Putamen (tissue), 1 donor: ENCODE results near the gene KCNQ1OT1.

Experiments used
- DNase-seq: peaks from one replicate; pipeline ENCODE4 v3.0.0-alpha.2; 2016; ENCODE audit warnings: low spot score

Gene KCNQ1OT1

GRCh38 chr11:2687223-2687530 is 12.6 kb downstream of the KCNQ1OT1 start:
- DNase-seq: no peak

- no peak for DNase-seq
These were observed 13.2 kb downstream of the KCNQ1OT1 start for GRCh38 chr11:2686360-2687222.

GRCh38 chr11:2685566-2686359 is 14.0 kb downstream of the KCNQ1OT1 start:
- no peak for DNase-seq

- no peak for DNase-seq
These were observed 14.7 kb downstream of the KCNQ1OT1 start for GRCh38 chr11:2685051-2685450.

DNA sequence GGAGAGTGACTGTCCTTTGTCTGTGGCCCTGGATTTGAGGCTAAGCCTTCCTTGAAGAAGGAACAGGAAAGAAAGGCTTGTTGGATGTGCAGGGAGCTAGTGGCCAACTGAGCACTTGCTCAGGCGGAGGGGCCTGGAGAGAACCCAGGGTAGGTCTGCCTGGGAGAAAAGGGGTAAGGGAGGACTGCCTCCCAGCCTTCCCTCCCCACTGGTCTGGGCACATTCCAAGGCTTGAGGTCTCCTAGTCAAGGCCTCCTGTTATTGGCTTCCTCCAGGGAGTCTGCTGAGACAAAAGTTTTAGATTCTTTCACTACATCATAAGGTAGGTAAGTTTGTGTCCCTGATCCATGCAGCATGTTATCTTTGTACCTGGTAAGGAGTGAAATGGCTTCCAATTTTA is 15.2 kb downstream of the KCNQ1OT1 start:
- DNase-seq: no peak

- DNase-seq: no peak
These were observed 16.0 kb downstream of the KCNQ1OT1 start for GRCh38 chr11:2683806-2684205.

DNA sequence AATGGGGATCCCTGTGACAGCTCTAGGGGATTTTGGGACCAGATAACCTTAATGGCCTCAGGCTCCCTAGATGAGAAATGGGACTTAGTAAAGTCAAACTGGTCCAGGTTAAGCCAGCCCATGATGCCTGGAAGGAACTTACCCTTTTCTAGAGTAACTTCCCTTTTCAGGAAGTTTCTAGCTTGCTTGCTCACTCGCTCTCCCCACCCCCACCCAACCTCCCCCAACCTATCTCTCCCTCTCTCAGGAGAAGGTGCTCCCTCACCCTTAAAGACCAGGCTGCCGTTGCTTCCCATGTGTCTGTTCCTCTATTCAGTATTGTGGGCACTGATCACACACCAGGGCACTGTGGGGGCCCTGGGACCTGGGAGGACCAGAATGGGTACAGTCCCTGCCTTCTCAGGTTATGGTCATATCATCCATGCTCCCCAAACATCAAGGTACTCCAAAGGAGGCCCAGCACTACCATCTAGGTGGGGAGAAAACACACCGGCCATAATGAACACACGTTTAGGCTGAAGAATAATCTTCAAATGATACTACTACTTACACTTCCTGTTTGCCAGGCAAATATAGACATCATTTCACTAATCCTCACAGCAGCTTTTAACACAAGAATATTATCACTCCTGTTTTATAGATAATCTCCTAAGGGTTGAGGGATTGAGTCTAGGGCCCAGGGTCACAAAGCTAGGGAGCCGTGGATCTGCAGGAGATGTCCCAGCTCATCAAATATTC is 18.2 kb downstream of the KCNQ1OT1 start:
- DNase-seq: no peak

DNA sequence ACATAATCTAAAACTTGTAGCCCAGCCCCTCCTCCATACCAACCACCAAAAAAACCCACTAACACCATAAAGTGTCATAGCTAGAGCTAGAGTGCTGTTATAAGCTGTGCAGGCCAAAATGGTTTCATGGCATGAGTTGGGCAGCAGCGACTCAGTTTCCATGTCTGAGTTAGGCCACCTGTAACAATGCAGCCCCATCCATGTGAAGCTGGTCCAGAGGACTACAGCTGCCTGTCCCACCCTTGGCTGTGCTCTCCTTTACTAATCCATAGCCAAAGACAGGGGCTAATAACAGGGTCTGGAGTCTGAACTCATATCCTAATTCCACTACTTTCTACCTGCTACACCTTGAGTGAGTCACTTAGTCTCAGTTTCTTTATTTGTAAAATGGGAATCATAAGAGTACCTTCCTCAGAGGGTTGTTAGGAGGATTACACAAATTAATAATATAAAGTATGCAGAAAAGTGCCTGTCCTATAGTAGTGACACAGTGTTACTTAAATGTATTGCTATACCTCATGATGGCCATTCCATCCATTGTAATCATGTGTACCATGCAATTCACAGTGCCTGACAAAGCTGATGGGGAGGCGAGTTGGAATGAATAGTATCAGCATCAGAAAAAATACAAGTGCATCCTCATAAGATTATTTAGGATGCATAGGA is 20.6 kb downstream of the KCNQ1OT1 start:
- DNase-seq: no peak

DNA sequence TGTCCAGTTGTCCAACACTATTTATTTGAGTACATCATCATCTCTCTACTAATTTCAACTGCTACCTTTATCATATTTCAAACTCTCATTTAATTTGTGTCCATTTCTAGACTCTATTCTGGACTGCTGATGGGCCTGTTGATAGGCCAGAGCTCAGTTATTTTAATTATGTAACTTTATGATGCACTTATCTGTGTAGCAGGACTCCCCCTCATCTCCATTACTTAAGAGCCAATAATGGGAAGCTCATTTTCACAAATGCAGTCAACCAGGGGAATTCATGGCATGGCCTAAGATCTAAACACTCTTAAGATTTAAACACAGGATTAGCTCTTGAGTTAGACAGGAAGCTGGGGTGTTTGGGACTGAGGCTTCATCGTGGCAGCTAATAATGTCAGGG is 21.4 kb downstream of the KCNQ1OT1 start:
- no peak for DNase-seq

DNA sequence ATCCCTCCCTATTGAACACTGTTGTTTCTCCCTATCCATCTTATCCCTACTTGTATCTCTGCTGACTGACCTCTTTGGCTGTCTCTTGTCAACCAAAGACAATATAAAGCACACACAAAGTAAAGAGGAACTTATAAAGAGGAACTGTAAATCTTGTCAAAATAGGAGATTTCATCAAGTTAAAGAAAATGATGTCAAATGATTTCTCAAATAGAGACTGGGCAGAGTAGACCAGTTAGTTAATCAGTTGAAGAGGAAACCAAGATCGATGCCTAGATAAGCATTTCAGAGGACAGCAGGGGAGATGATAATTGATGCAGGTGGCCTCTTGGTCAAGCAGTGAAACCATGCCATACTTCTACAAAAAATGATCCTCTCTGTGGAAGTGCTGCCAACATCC is 22.7 kb downstream of the KCNQ1OT1 start:
- DNase-seq: no peak

DNA sequence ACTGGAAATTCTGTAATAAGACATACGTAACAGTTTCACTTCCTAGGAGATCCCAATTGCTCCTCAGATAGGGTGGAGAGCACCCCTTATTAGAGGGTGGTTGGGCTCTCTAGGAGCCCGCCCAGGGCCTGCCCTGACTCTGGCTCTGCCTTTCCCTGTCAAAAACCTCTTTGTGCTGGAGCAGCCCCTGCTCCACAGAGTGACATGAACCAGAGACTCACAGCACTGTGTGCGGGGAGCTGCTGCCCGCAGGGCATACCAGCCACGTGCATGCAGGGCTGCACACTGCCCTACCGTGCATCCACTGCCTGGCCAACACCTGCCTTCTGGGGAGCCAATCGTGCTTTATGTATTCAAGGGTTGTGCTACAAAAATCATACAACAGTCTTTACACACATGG is 24.3 kb downstream of the KCNQ1OT1 start:
- DNase-seq: no peak

DNA sequence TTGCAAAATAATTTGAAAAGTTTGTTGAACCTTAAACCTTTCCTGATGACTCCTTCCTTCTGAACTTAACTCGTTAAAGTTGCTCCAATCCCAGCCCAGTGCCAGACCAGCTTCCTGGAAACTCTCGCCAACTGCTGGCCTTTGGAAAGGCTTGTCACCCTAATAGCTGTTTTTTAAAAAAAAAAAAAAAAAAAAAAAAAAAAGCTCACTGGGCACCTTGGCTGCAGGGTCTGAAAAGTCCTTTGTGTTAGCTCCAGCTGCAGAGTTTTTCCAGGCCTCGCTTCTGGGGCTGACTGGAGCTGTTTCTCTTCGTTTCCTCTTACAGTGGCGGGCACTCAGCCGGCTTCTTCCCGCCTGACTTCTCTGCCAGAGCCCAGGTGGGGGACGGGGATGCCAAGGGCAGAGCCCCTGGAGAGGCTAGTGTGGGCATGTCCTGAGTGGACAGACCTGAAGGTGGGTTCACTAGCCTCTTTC is 25.1 kb downstream of the KCNQ1OT1 start:
- peak; percentile 30 for DNase-seq

DNA sequence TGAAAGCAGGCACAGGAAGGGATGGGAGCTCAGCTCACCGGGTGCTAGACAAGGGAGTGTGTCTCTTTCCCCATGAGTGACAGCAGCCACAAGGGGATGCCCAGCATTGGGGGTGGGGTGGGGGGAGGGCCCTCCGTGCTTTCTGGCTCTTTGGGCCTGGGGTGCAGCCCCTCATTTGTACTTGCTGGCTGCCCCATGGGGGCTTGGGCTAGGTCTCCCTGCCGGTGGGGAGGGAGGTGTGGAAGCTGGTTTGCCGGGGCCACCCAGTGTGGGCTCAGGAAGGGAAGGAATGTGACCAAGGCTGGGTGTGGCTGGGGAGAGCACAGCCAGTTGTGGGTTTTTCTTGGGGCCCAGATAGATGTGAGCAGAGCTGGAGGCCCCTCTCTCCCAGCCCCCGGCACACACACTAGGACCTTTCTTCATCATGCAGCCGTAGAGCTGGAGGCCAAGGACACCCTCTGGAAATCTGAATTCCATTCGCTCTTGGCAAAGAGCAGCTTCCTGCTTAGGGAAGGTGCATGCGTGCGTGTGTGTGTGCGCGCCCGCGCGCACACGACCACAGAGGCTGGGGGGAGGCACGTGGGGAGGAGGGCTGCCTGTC is 25.8 kb downstream of the KCNQ1OT1 start:
- no peak for DNase-seq

GRCh38 chr11:2673250-2673610 is 26.6 kb downstream of the KCNQ1OT1 start:
- DNase-seq: no peak

GRCh38 chr11:2672553-2673249 is 27.1 kb downstream of the KCNQ1OT1 start:
- no peak for DNase-seq

- no peak for DNase-seq
These were observed 28.0 kb downstream of the KCNQ1OT1 start for GRCh38 chr11:2671748-2672147.

- DNase-seq: no peak
These were observed 29.2 kb downstream of the KCNQ1OT1 start for GRCh38 chr11:2670541-2671100.

GRCh38 chr11:2669634-2670469 is 29.9 kb downstream of the KCNQ1OT1 start:
- DNase-seq: no peak

GRCh38 chr11:2668876-2669275 is 30.9 kb downstream of the KCNQ1OT1 start:
- no peak for DNase-seq

DNA sequence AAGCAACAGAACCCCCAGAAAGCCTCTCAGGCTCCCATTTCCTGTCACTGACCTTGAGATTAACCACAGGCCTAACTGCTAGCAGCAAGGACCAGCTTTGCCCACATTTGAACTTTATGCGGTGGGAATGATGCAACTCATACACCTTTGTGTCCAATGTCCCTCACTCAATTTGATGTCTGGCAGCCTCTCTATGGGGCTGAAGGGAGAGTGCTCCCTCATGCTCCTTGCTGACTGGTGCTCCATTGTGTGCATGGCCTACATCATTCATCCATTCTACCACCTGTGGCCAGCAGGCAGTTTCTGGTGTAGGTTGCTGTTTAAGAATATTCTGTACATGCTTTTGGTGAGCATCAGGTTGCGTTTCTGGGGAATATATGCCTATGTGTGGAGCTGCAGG is 31.9 kb downstream of the KCNQ1OT1 start:
- DNase-seq: no peak
